Liver (tissue), 3 donors: ENCODE data around the gene DNPH1.

Experiments used
- JUND ChIP-seq, 2 donors: IDR thresholded peaks; 2 replicates each; pipeline ENCODE4 v1.6.1; 2016; ENCODE audit warnings: antibody characterized with exemption in 2 of 2
- RAD21 ChIP-seq, 2 donors: IDR thresholded peaks; 2 replicates each; pipeline ENCODE4 v1.6.1; 2016; ENCODE audit warnings: antibody characterized with exemption in 2 of 2, mild to moderate bottlenecking in 2 of 2
- TF ChIP-seq, protein P1 (sequence below): fragments of 150-350 bp; IDR thresholded peaks from 2 replicates; pipeline ENCODE4 v1.5.1; 2017; ENCODE audit warnings: improper control_type of control experiment, low read depth, low read length; ENCODE audit not compliant: missing input control
- TF ChIP-seq, protein P2 (sequence below): IDR thresholded peaks from 2 replicates; pipeline ENCODE4 v1.6.1; 2016; ENCODE audit warnings: antibody characterized with exemption, mild to moderate bottlenecking
- donor health status: healthy.
- donor health status: healthy.

DNA sequence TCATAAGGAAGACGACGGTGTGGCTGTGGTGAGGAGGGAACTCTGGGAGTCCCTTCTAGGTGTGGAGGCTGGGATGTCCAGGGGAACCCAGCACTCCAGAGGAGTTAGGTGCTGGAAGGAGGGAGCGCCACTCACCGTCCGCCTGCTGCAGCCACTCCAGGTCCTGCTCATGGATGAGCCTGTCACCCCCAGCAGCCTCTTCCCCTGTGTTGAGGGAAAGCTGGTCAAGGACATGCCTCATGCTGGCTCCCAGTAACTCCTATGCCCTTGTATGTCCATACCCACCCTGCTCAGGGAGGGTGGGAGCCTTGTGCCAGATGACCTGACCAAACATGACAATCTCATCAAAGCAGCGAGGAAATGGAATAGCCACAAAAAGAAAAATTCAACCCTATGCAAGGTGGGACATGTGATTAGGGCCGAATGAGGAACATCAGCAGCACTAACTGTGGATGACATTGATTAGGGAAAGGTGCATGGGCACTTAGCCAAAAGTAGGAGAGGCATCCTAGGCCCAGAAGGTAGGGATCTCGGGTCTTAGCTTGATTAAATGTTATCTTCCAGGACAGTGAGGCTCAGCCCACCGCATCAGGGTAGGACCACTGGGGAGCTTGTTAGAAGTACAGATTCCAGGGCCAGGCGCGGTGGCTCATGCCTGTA is 3.0 kb downstream of the DNPH1 start:
- TF ChIP-seq, protein P1, sequence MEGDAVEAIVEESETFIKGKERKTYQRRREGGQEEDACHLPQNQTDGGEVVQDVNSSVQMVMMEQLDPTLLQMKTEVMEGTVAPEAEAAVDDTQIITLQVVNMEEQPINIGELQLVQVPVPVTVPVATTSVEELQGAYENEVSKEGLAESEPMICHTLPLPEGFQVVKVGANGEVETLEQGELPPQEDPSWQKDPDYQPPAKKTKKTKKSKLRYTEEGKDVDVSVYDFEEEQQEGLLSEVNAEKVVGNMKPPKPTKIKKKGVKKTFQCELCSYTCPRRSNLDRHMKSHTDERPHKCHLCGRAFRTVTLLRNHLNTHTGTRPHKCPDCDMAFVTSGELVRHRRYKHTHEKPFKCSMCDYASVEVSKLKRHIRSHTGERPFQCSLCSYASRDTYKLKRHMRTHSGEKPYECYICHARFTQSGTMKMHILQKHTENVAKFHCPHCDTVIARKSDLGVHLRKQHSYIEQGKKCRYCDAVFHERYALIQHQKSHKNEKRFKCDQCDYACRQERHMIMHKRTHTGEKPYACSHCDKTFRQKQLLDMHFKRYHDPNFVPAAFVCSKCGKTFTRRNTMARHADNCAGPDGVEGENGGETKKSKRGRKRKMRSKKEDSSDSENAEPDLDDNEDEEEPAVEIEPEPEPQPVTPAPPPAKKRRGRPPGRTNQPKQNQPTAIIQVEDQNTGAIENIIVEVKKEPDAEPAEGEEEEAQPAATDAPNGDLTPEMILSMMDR: no peak
- TF ChIP-seq, protein P2, sequence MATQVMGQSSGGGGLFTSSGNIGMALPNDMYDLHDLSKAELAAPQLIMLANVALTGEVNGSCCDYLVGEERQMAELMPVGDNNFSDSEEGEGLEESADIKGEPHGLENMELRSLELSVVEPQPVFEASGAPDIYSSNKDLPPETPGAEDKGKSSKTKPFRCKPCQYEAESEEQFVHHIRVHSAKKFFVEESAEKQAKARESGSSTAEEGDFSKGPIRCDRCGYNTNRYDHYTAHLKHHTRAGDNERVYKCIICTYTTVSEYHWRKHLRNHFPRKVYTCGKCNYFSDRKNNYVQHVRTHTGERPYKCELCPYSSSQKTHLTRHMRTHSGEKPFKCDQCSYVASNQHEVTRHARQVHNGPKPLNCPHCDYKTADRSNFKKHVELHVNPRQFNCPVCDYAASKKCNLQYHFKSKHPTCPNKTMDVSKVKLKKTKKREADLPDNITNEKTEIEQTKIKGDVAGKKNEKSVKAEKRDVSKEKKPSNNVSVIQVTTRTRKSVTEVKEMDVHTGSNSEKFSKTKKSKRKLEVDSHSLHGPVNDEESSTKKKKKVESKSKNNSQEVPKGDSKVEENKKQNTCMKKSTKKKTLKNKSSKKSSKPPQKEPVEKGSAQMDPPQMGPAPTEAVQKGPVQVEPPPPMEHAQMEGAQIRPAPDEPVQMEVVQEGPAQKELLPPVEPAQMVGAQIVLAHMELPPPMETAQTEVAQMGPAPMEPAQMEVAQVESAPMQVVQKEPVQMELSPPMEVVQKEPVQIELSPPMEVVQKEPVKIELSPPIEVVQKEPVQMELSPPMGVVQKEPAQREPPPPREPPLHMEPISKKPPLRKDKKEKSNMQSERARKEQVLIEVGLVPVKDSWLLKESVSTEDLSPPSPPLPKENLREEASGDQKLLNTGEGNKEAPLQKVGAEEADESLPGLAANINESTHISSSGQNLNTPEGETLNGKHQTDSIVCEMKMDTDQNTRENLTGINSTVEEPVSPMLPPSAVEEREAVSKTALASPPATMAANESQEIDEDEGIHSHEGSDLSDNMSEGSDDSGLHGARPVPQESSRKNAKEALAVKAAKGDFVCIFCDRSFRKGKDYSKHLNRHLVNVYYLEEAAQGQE: no peak
- TF ChIP-seq RAD21 (IDR thresholded peaks at IDR 0.05) (no peak), JUND (IDR thresholded peaks at IDR 0.05) (no peak)
